Hepatocyte (in vitro differentiated cells): ENCODE results near the gene SLC25A25. TPM values are rescaled to one million over a fixed set of nuclear protein-coding genes. Genes with fewer than 3 reads are reported as not detected.

ENCODE experiments used
- DNase-seq: peaks from one replicate; pipeline ENCODE4 v3.0.0-alpha.2; 2016; ENCODE audit warnings: low spot score
- H2AFZ ChIP-seq: fragments of 200-600 bp; sonication (generic); 2 replicates; pipeline ENCODE4 v1.6.0; 2016; ENCODE audit warnings: antibody characterized with exemption, mild to moderate bottlenecking
- H3K27ac ChIP-seq: fragments of 200-600 bp; sonication (generic); 2 replicates; pipeline ENCODE4 v1.5.1; 2016; ENCODE audit warnings: mild to moderate bottlenecking
- H3K27me3 ChIP-seq: fragments of 200-600 bp; sonication (generic); 2 replicates; pipeline ENCODE4 v1.6.1; 2016
- H3K36me3 ChIP-seq: fragments of 200-600 bp; sonication (generic); replicated peaks from 2 replicates; pipeline ENCODE4 v1.5.1; 2016; ENCODE audit warnings: low read depth; ENCODE audit not compliant: insufficient read depth
- H3K4me1 ChIP-seq: fragments of 200-600 bp; sonication (generic); 2 replicates; pipeline ENCODE4 v1.5.1; 2016; ENCODE audit warnings: mild to moderate bottlenecking, moderate library complexity; ENCODE audit not compliant: insufficient read depth
- H3K4me2 ChIP-seq: fragments of 200-600 bp; sonication (generic); 2 replicates; pipeline ENCODE4 v1.6.0; 2016
- H3K4me3 ChIP-seq: fragments of 200-600 bp; sonication (generic); 2 replicates; pipeline ENCODE4 v1.5.1; 2016; ENCODE audit warnings: mild to moderate bottlenecking
- H3K79me2 ChIP-seq: fragments of 200-600 bp; sonication (generic); 2 replicates; pipeline ENCODE4 v1.6.0; 2017; ENCODE audit warnings: mild to moderate bottlenecking
- H3K9me2 ChIP-seq: fragments of 200-600 bp; sonication (generic); replicated peaks from 2 replicates; pipeline ENCODE4 v1.6.0; 2017; ENCODE audit warnings: mild to moderate bottlenecking; ENCODE audit not compliant: insufficient read depth
- H3K9me3 ChIP-seq: fragments of 200-600 bp; sonication (generic); 2 replicates; pipeline ENCODE4 v1.5.1; 2016; ENCODE audit warnings: low read depth, mild to moderate bottlenecking
- H4K20me1 ChIP-seq: fragments of 200-600 bp; sonication (generic); 2 replicates; pipeline ENCODE4 v1.6.0; 2016; ENCODE audit warnings: mild to moderate bottlenecking; ENCODE audit not compliant: insufficient read depth, poor library complexity, severe bottlenecking
- CTCF ChIP-seq: fragments of 200-600 bp; sonication (generic); IDR thresholded peaks from 2 replicates; pipeline ENCODE4 v1.5.1; 2016; ENCODE audit warnings: antibody characterized with exemption, mild to moderate bottlenecking; ENCODE audit not compliant: poor library complexity
- EZH2 ChIP-seq: fragments of 200-600 bp; sonication (generic); IDR thresholded peaks from 2 replicates; pipeline ENCODE4 v1.6.1; 2016; ENCODE audit warnings: antibody characterized with exemption, mild to moderate bottlenecking, borderline replicate concordance
- EZH2phosphoT487 ChIP-seq: fragments of 200-600 bp; sonication (generic); IDR thresholded peaks from one replicate; pipeline ENCODE4 v1.6.1; 2018; ENCODE audit warnings: antibody characterized with exemption, mild to moderate bottlenecking, low read depth, moderate library complexity; ENCODE audit not compliant: unreplicated experiment, severe bottlenecking
- WGBS: methylation state at CpG from one replicate; pipeline ENCODE4 v1.1.6; 2016; ENCODE audit warnings: low lambda C conversion rate; ENCODE audit errors: missing lambda C conversion rate; 5-methylcytosine and 5-hydroxymethylcytosine counted together
- polyA plus RNA-seq: library from polyadenylated mRNA; unstranded; fragments of >200 nt; fragmentation: Nextera tagmentation; extraction: Ambion mirVana; gene quantifications from 2 replicates; pipeline ENCODE4 v1.2.1, GENCODE V29; 2016
- total RNA-seq: library from RNA; depleted of rRNA; stranded (reverse); fragments of >200 nt; gene quantifications from 2 replicates; pipeline ENCODE4 v1.2.3, GENCODE V29; 2014

The SLC25A25 gene
- total and polyA plus RNA-seq, 2 experiments from 2014 or later: 51.0 to 62.3 TPM

- H3K4me1 ChIP-seq: peaks cover 18% of the 10 kb centered on the region
- H3K27ac ChIP-seq: peak overlapping the region; percentile 100
- H3K4me3 ChIP-seq: no peak overlapping the region
Measured at GRCh38 chr9:128113526-128114325, 45.7 kb downstream of the SLC25A25 start.

GRCh38 chr9:128114326-128115186 is 46.5 kb downstream of the SLC25A25 start:
- 83% methylated on average over 29 of the region's 29 CpGs for WGBS
- Histone ChIP-seq H3K27ac (peak overlapping the region; percentile 100), H3K27me3 (no peaks in the 10 kb centered on the region), H4K20me1 (no peaks in the 10 kb centered on the region), H3K4me2 (peak overlapping the region; percentile 57), H3K9me2 (no peaks in the 10 kb centered on the region), H3K36me3 (no peaks in the 10 kb centered on the region), H3K4me3 (no peak overlapping the region), H3K9me3 (no peaks in the 10 kb centered on the region), H2AFZ (no peak overlapping the region), H3K4me1 (peaks cover 18% of the 10 kb centered on the region), H3K79me2 (peaks cover 19% of the 10 kb centered on the region)
- no peak for DNase-seq
- no peak for TF ChIP-seq EZH2
- TF ChIP-seq CTCF: no peak
- TF ChIP-seq EZH2phosphoT487: no peak

More at GRCh38 chr9:128113526-128114325, 45.7 kb downstream of the SLC25A25 start:
- TF ChIP-seq EZH2: no peak
- TF ChIP-seq CTCF: no peak
- TF ChIP-seq EZH2phosphoT487: no peak
- Histone ChIP-seq H3K79me2 (peaks cover 20% of the 10 kb centered on the region), H3K27me3 (no peaks in the 10 kb centered on the region), H3K9me3 (no peaks in the 10 kb centered on the region), H3K9me2 (no peaks in the 10 kb centered on the region), H3K4me2 (peak overlapping the region; percentile 57), H3K36me3 (no peaks in the 10 kb centered on the region), H2AFZ (no peak overlapping the region), H4K20me1 (no peaks in the 10 kb centered on the region)
- 93% methylated on average over 12 of the region's 12 CpGs for WGBS
- DNase-seq: no peak

- peak; percentile 94 for DNase-seq
- H3K79me2 ChIP-seq: peaks cover 19% of the 10 kb centered on the region
Measured at GRCh38 chr9:128115187-128116103, 47.4 kb downstream of the SLC25A25 start.

More at GRCh38 chr9:128115187-128116103, 47.4 kb downstream of the SLC25A25 start:
- Histone ChIP-seq H3K9me3 (no peaks in the 10 kb centered on the region), H3K4me2 (peak overlapping the region; percentile 57), H3K4me1 (peaks cover 18% of the 10 kb centered on the region), H3K27ac (peak overlapping the region; percentile 100), H2AFZ (no peak overlapping the region), H4K20me1 (no peaks in the 10 kb centered on the region), H3K27me3 (no peaks in the 10 kb centered on the region), H3K9me2 (no peaks in the 10 kb centered on the region), H3K4me3 (no peak overlapping the region), H3K36me3 (no peaks in the 10 kb centered on the region)
- 69% methylated on average over 26 of the region's 26 CpGs for WGBS
- TF ChIP-seq EZH2 (no peak), EZH2phosphoT487 (no peak), CTCF (no peak)
